H9 (cell line): ENCODE measurements around the gene NUDT3. TPM values are rescaled to one million over a fixed set of nuclear protein-coding genes. Genes with fewer than 3 reads are reported as not detected.

Source experiments
- DNase-seq: peaks from one replicate; pipeline ENCODE4 v3.0.0-alpha.2; 2017
- H2AFZ ChIP-seq: one replicate; pipeline ENCODE4 v1.6.1; 2013; ENCODE audit warnings: mild to moderate bottlenecking, low read length, control low read depth, moderate library complexity
- H2AK5ac ChIP-seq: 2 replicates; pipeline ENCODE4 v1.6.1; 2013; ENCODE audit warnings: low read length, control low read depth, mixed read lengths; ENCODE audit not compliant: insufficient read length
- H2BK120ac ChIP-seq: one replicate; pipeline ENCODE4 v1.6.1; 2013; ENCODE audit warnings: low read depth, mild to moderate bottlenecking, low read length, control low read depth, inconsistent platforms; ENCODE audit not compliant: poor library complexity, severe bottlenecking
- H2BK12ac ChIP-seq: 2 replicates; pipeline ENCODE4 v1.6.1; 2013; ENCODE audit warnings: low read length, control low read depth, mixed read lengths, low read depth; ENCODE audit not compliant: insufficient read length
- H2BK15ac ChIP-seq: 2 replicates; pipeline ENCODE4 v1.6.1; 2013; ENCODE audit warnings: low read depth, low read length, control low read depth
- H2BK20ac ChIP-seq: one replicate; pipeline ENCODE4 v1.6.1; 2013; ENCODE audit warnings: low read depth, mild to moderate bottlenecking, low read length, control low read depth, inconsistent platforms; ENCODE audit not compliant: poor library complexity, severe bottlenecking
- H2BK5ac ChIP-seq: 2 replicates; pipeline ENCODE4 v1.6.1; 2013; ENCODE audit warnings: low read length, control low read depth, mixed read lengths; ENCODE audit not compliant: insufficient read length
- H3K14ac ChIP-seq: 2 replicates; pipeline ENCODE4 v1.6.1; 2013; ENCODE audit warnings: low read length, control low read depth; ENCODE audit not compliant: insufficient read depth
- H3K18ac ChIP-seq: 2 replicates; pipeline ENCODE4 v1.6.1; 2013; ENCODE audit warnings: low read depth, mild to moderate bottlenecking, mixed read lengths, low read length, control low read depth; ENCODE audit not compliant: insufficient read length
- H3K23ac ChIP-seq: 2 replicates; pipeline ENCODE4 v1.6.1; 2013; ENCODE audit warnings: low read length, control low read depth, mixed read lengths, low read depth; ENCODE audit not compliant: insufficient read length
- H3K23me2 ChIP-seq: 2 replicates; pipeline ENCODE4 v1.6.1; 2013; ENCODE audit warnings: low read depth, mild to moderate bottlenecking, mixed read lengths, low read length, control low read depth; ENCODE audit not compliant: insufficient read length, poor library complexity, severe bottlenecking
- H3K27ac ChIP-seq: 2 replicates; pipeline ENCODE4 v1.5.1; 2013; ENCODE audit warnings: low read length, control low read depth, mixed read lengths, low read depth; ENCODE audit not compliant: insufficient read length
- H3K27me3 ChIP-seq: 2 replicates; pipeline ENCODE4 v1.6.1; 2013; ENCODE audit warnings: low read length, control low read depth, inconsistent platforms; ENCODE audit not compliant: insufficient read depth
- H3K4ac ChIP-seq: 2 replicates; pipeline ENCODE4 v1.6.1; 2013; ENCODE audit warnings: low read depth, mild to moderate bottlenecking, control low read depth, inconsistent platforms, low read length, moderate library complexity
- H3K4me1 ChIP-seq: 2 replicates; pipeline ENCODE4 v1.6.1; 2013; ENCODE audit warnings: low read length, control low read depth, inconsistent platforms; ENCODE audit not compliant: insufficient read depth
- H3K4me2 ChIP-seq: 2 replicates; pipeline ENCODE4 v1.6.1; 2013; ENCODE audit warnings: low read length, control low read depth, mixed read lengths; ENCODE audit not compliant: insufficient read length, insufficient read depth
- H3K56ac ChIP-seq: 2 replicates; pipeline ENCODE4 v1.6.1; 2013; ENCODE audit warnings: low read depth, mild to moderate bottlenecking, mixed read lengths, low read length, control low read depth; ENCODE audit not compliant: insufficient read length
- H3K79me1 ChIP-seq: 2 replicates; pipeline ENCODE4 v1.6.1; 2013; ENCODE audit warnings: low read depth, mild to moderate bottlenecking, moderate library complexity, low read length, control low read depth, inconsistent platforms; ENCODE audit not compliant: insufficient read depth, poor library complexity, severe bottlenecking
- H3K79me2 ChIP-seq: 2 replicates; pipeline ENCODE4 v1.6.1; 2013; ENCODE audit warnings: low read length, control low read depth, inconsistent platforms; ENCODE audit not compliant: insufficient read depth
- H3K9ac ChIP-seq: 2 replicates; pipeline ENCODE4 v1.6.1; 2013; ENCODE audit warnings: low read length, control low read depth, mixed read lengths; ENCODE audit not compliant: insufficient read length; ENCODE audit errors: extremely low read depth
- H3K9me3 ChIP-seq: one replicate; pipeline ENCODE4 v1.6.1; 2013; ENCODE audit warnings: low read depth, low read length, inconsistent platforms; ENCODE audit not compliant: control insufficient read depth
- H3T11ph ChIP-seq: one replicate; pipeline ENCODE4 v1.6.1; 2013; ENCODE audit warnings: mild to moderate bottlenecking, low read length, control low read depth, inconsistent platforms
- H4K20me1 ChIP-seq: one replicate; pipeline ENCODE4 v1.6.1; 2013; ENCODE audit not compliant: control insufficient read depth, insufficient read length, insufficient read depth
- H4K5ac ChIP-seq: 2 replicates; pipeline ENCODE4 v1.6.1; 2013; ENCODE audit warnings: low read depth, mild to moderate bottlenecking, mixed read lengths, low read length, control low read depth; ENCODE audit not compliant: insufficient read length
- H4K8ac ChIP-seq: replicated peaks from 2 replicates; pipeline ENCODE4 v1.6.1; 2013; ENCODE audit warnings: low read length, control low read depth, mixed read lengths, low read depth; ENCODE audit not compliant: insufficient read length
- H4K91ac ChIP-seq: 2 replicates; pipeline ENCODE4 v1.6.1; 2013; ENCODE audit warnings: low read depth, mild to moderate bottlenecking, moderate library complexity, mixed read lengths, low read length, control low read depth; ENCODE audit not compliant: insufficient read length
- H3K27ac Mint-ChIP-seq, 3 experiments: 2 replicates in 2 of 3; 3 replicates in 1 of 3; pipeline ENCODE4 v1.8.0; 2020 to 2021; ENCODE audit warnings: mixed read lengths in 3 of 3, mild to moderate bottlenecking in 1 of 3, moderate library complexity in 1 of 3
- H3K27me3 Mint-ChIP-seq: 2 replicates; pipeline ENCODE4 v1.8.0; 2021; ENCODE audit warnings: low read depth, mild to moderate bottlenecking, moderate library complexity, mixed read lengths
- H3K36me3 Mint-ChIP-seq, 3 experiments: 2 replicates in 2 of 3; 3 replicates in 1 of 3; pipeline ENCODE4 v1.8.0; 2020 to 2021; ENCODE audit warnings: low read depth in 3 of 3, mixed read lengths in 3 of 3; ENCODE audit not compliant: insufficient read depth in 1 of 3
- H3K4me1 Mint-ChIP-seq, 2 experiments: 2 replicates each; pipeline ENCODE4 v1.8.0; 2020; ENCODE audit warnings: mixed read lengths in 2 of 2
- H3K4me3 Mint-ChIP-seq, 2 experiments: 2 replicates in 1 of 2; 3 replicates in 1 of 2; pipeline ENCODE4 v1.8.0; 2020 to 2021; ENCODE audit warnings: mild to moderate bottlenecking in 2 of 2, mixed read lengths in 2 of 2, moderate library complexity in 1 of 2
- H3K9me3 Mint-ChIP-seq, 2 experiments: 2 replicates in 1 of 2; 3 replicates in 1 of 2; pipeline ENCODE4 v1.8.0; 2020; ENCODE audit warnings: mild to moderate bottlenecking in 2 of 2, mixed read lengths in 2 of 2, moderate library complexity in 1 of 2
- WGBS: extraction: QIAGEN DNeasy Blood & Tissue Kit; methylation state at CpG from one replicate; pipeline ENCODE4 v1.1.7; 2013; ENCODE audit warnings: missing lambda C conversion rate, low lambda C conversion rate, mixed read lengths; ENCODE audit not compliant: insufficient read length; ENCODE audit errors: extremely low coverage; 5-methylcytosine and 5-hydroxymethylcytosine counted together
- total RNA-seq: library from RNA; stranded (reverse); gene quantifications from 2 replicates; pipeline ENCODE4 v1.2.1, GENCODE V29; 2021
- TF ChIP-seq, protein P1 (sequence below): fragments of 200-600 bp; sonication (generic); conservative IDR thresholded peaks from 3 replicates; pipeline ENCODE4 v1.8.0; 2021; ENCODE audit warnings: antibody characterized with exemption, mild to moderate bottlenecking

The NUDT3 gene
- total RNA-seq, 1 experiment from 2014 or later, result 23.6 TPM

DNA sequence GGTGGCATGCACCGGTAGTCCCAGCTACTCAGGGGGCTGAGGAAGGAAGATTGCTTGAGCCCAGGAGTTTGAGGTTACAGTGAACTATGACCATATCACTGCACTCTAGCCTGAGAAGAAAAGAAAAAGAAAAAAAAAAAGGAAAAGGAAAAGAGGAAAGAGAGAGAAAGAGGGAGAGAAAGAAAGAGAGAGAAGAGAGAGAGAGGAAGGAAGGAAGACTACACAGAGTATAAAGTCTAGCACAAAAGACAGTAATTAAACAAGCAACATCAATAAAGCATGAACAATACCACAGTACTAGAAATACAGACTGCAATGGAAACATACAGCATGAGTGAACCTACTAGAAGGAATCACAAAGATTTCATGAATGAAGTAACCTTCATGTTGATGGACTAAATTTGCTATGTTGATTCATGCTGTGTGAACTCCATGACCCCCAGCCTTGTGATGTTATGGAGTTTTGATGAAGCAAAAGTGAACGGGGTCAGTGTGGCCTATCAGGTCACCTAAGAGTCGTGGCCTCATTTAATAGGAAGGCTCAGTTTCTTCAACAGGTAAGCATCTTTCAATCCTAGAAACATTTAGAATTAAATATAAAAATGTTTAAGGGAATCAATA, 57.6 kb downstream of the NUDT3 start:
- no peaks in the 10 kb centered on the region for H3K79me1 ChIP-seq
- Mint-ChIP-seq H3K9me3 (no peaks in the 10 kb centered on the region; a peak in 1 of 5 replicates), H3K27me3 (no peaks in the 10 kb centered on the region), H3K27ac (no peak overlapping the region; a peak in 1 of 7 replicates), H3K4me3 (no peak overlapping the region), H3K36me3 (peaks cover 6 to 16% (median 9%) of the 10 kb centered on the region in 3 experiments), H3K4me1 (peaks cover 2 to 22% of the 10 kb centered on the region in 2 experiments)
- H3K14ac ChIP-seq, result no peak overlapping the region
- H4K20me1 ChIP-seq, result no peaks in the 10 kb centered on the region
- no peak for DNase-seq
- H3K9me3 ChIP-seq, result no peaks in the 10 kb centered on the region
- H3K27ac ChIP-seq, result no peak overlapping the region
- H3K56ac ChIP-seq, result no peak overlapping the region
- WGBS, result no CpG with 5 or more reads among the region's 3 CpGs
- no peak overlapping the region for H3K4me2 ChIP-seq
- no peak overlapping the region for H2AK5ac ChIP-seq
- H2BK120ac ChIP-seq, result no peak overlapping the region
- no peak overlapping the region for H2BK15ac ChIP-seq
- H2BK12ac ChIP-seq, result no peak overlapping the region
- H2BK20ac ChIP-seq, result no peak overlapping the region
- no peaks in the 10 kb centered on the region for H3K4me1 ChIP-seq
- no peak overlapping the region for H3T11ph ChIP-seq
- H3K27me3 ChIP-seq, result no peaks in the 10 kb centered on the region
- H3K23ac ChIP-seq, result no peak overlapping the region
- H3K9ac ChIP-seq, result no peak overlapping the region
- no peak overlapping the region for H4K5ac ChIP-seq
- H2AFZ ChIP-seq, result no peak overlapping the region
- no peak overlapping the region for H3K18ac ChIP-seq
- no peaks in the 10 kb centered on the region for H3K79me2 ChIP-seq
- no peak overlapping the region for H2BK5ac ChIP-seq
- no peak overlapping the region for H3K4ac ChIP-seq
- TF ChIP-seq, protein P1, sequence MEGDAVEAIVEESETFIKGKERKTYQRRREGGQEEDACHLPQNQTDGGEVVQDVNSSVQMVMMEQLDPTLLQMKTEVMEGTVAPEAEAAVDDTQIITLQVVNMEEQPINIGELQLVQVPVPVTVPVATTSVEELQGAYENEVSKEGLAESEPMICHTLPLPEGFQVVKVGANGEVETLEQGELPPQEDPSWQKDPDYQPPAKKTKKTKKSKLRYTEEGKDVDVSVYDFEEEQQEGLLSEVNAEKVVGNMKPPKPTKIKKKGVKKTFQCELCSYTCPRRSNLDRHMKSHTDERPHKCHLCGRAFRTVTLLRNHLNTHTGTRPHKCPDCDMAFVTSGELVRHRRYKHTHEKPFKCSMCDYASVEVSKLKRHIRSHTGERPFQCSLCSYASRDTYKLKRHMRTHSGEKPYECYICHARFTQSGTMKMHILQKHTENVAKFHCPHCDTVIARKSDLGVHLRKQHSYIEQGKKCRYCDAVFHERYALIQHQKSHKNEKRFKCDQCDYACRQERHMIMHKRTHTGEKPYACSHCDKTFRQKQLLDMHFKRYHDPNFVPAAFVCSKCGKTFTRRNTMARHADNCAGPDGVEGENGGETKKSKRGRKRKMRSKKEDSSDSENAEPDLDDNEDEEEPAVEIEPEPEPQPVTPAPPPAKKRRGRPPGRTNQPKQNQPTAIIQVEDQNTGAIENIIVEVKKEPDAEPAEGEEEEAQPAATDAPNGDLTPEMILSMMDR, result no peak
- no peak overlapping the region for H4K8ac ChIP-seq
- no peaks in the 10 kb centered on the region for H3K23me2 ChIP-seq
- H4K91ac ChIP-seq, result no peak overlapping the region
